HG03571 (cell line): ENCODE measurements around the gene ADGRD2.
"Not testable (repeated sequence)": the region's sequence is repeated elsewhere in the genome, so short reads cannot be mapped to it uniquely, and the experiment has no call there.

ENCODE experiments used
- ATAC-seq: cut with Tn5 transposase; IDR thresholded peaks from one replicate; pipeline ENCODE4 v1.9.1; 2021; ENCODE audit not compliant: unreplicated experiment

ADGRD2 gene

GRCh38 chr9:124450241-124450924 is at the start of gene ADGRD2:
TSS of gene ADGRD2 (plus strand) at chr9:124450451. CDS start at chr9:124451667, 1,216 bp downstream.
- no peak for ATAC-seq

- ATAC-seq = no peak
Observed at GRCh38 chr9:124403246-124403645, 47.0 kb upstream of the ADGRD2 start.

DNA sequence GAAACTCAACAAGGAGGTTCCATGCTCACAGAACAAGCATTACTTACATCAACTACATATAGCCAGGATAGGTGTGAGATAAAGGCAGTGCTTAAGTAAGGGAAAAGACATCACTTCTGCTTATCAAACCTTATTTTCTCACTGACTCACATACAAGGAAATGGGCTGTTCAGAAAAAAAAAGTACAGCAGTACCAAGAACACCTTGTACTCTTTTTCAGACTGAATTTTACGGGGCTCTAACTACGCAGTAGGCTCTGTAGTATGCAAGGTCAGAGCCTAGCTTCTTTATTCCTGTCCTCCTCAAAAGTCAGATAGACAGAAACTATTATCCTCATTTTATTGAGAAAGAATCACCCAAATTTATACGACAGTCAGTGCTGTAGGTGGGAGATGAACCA is 40.8 kb upstream of the ADGRD2 start:
- no peak for ATAC-seq

DNA sequence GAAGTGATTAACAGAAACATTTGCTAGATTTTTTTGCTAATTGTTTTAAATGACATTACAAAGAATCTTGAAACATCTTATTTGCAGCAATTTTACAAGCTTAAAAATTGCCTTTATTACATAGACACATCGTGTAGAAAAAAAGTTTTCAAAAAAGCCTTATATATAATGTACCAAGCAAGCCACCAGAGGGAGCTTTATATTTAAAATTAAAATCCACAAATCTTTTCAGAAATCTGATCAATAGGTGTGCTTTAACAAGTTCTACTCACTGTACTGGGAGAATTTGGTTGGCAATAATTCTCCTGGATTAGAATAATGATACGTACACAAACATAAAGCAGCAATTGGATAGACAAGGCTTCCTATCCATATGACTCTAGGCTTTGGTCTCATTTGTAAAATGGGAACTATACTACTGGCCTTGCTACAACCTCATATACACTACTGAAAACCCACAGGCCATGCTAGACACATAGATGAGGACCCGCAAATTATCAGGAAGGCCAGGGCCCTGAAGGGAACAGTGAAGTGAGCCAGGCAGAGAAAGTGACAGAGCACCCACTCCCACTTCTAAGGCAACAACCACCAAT is 39.8 kb upstream of the ADGRD2 start:
- ATAC-seq = no peak

DNA sequence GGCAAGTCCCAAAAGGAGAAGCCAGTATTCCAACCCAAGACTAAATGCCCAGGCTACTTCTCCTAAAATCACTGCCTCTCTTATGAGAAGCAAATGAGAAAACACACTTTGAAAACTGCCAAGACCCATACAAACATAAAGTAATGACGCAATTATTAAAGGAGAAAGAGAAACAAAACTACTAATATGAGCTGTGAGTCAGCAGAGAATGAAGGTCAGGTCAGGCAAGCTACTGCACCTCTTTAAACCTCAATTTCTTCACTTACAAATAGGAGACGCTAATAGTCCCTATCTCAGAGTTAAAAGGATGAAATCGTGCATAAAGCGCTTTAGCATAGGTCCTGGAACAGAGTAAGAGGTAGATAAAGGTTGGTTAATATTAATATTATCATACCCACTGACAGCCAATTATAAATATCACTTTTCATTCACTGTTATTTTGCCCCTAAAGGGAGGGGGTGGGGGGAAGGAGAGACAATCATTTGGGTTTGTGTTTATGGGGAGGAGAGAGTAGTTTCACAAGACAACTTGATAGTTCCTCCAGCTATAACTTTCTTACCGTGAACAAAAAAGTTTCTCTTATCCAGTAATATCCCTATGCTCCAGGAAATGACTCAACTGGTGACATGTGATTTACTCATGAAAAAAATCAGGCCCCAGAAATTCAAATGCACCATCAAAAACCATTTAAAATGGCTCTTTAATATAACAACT is 38.6 kb upstream of the ADGRD2 start:
- ATAC-seq = no peak

DNA sequence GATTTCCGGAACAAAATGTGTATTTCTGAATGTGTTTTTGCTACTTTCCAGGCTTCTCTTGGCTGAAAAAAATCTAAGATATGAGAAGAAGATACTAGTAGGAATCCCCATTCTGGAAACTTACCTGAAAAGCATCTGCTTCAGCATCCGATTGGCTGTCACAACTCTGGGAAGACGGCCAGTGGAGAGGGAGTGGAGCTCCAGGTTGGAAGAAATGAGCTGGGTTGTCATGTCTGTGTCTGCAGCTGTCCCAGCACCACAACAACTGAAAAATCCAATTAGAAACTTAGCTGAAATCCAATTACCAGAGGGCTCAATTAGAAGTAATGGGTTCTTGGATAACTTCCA is 38.0 kb upstream of the ADGRD2 start:
- ATAC-seq = no peak

GRCh38 chr9:124414612-124415011 is 35.6 kb upstream of the ADGRD2 start:
- ATAC-seq = no peak

- ATAC-seq = peak; percentile 91
Observed at GRCh38 chr9:124415102-124415851, 35.0 kb upstream of the ADGRD2 start, which contains the start of gene PSMB7. TSS of gene PSMB7 (minus strand) at chr9:124415442. CDS start at chr9:124415425, 17 bp downstream.

DNA sequence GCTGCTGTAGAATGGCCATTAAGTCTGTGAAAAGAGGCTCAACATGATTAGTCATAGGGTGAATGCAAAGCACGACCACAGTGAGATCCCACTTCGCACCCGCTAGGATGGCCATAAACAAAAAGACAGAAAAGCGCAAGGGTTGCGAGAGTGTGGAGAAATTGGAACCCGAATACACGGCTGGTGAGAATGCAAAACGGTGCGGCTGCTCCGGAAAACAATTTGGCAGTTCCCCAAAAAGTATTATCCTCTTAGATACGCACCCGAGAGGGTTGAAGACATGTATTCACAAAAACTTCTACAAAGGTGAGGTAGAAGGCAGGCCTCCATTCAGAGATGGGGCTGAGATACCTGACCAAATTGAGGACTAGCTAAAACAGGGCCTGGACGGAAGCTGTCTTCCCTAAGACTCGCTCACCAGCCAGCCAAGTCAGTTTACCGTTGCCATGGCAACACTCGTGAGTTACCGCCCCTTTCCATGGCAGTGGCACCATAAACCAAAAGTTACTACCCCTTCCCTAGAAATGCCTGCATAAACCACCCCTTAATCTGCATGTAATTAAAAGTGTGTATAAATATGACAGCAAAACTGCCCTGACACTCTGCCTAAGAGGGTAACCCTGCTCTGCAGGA is 34.3 kb upstream of the ADGRD2 start:
- no peak for ATAC-seq

- ATAC-seq = no peak
Observed at GRCh38 chr9:124419832-124420489, 30.3 kb upstream of the ADGRD2 start.

- ATAC-seq = no peak
Observed at GRCh38 chr9:124420991-124421543, 29.2 kb upstream of the ADGRD2 start.

DNA sequence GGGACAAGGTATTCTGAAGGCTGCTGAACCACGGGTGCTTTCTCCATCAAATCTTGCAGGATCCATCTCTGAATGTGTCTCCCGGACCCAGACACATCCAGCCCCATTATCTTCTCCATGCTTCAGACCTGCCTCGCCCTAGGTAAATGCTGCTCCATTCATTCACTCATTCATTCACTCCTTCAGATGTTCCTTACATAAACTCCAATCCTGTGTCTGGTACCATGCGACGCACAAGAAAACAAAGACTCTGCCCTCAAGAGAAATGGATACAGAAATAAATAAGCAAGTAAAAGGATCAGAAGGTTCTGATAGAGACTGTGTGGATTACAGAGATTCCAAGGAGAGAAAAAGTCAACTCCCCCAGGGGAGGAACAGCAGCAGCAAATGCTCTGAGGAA is 27.1 kb upstream of the ADGRD2 start:
- ATAC-seq = no peak

- no peak for ATAC-seq
Observed at GRCh38 chr9:124423591-124423990, 26.7 kb upstream of the ADGRD2 start.

- not testable (repeated sequence) for ATAC-seq
Observed at GRCh38 chr9:124425733-124426132, 24.5 kb upstream of the ADGRD2 start.

DNA sequence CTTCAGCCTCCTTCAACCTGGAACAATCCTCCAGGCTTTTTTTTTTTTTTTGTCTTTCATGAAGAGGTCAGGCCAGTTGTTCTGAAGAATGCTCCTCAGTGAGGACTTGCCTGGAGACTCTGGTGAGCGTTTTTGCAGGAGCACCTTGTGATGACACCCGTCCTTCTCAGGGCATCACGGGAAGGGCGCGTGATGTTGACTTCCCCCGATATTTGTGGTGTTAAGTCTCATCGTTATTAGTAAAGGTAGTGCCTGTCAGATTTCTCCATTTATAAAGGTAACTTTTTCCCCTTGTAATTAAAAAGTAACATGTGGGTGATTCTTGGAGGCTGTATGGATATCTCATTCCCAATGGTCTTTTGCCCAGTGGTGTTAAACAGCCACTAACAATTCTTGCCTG is 23.9 kb upstream of the ADGRD2 start:
- no peak for ATAC-seq

- no peak for ATAC-seq
Observed at GRCh38 chr9:124427281-124427680, 23.0 kb upstream of the ADGRD2 start.

- ATAC-seq = no peak
Observed at GRCh38 chr9:124428751-124429529, 21.3 kb upstream of the ADGRD2 start.

- ATAC-seq = no peak
Observed at GRCh38 chr9:124429530-124429867, 20.8 kb upstream of the ADGRD2 start.

DNA sequence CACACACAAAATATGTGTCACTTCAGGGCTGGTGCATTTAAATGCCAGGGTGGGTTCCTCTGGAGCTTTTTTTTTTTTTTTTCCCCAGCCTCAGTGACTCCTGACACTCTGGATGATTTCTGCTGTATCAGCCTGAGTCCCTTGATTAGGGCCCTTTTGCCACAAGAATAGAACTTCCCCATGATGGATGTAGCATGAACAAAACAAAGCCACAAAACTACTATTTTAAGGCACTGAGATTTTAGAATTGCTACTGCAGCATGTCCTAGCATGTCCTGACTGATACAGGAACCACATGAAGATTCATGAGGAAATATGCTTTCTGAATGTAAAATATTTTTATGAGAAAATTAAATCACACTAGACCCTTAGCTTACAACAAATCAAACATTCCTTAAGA is 13.9 kb upstream of the ADGRD2 start:
- ATAC-seq = no peak

DNA sequence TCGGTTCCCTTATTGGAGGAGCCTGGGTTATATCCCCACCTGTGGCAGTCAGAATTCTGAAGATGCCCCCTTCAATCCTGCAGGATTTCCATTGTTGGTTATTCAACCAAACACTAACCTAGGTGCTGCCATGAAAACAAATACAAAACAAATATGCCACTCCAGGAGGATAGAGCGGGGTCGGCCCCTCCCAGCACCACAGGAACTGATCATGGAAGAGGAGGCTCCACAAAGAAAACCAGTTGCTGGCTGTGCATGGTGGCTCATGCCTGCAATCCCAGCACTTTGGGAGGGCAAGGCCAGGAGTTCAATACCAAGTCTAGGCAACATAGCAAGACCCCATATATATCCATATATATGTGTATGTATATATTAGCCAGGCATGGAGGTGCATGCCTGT is 13.2 kb upstream of the ADGRD2 start:
- ATAC-seq = no peak
